Right forelimb (tissue), 1 donor: ENCODE data around the gene COL6A3.
A peak's percentile ranks its signal among the peaks of the same experiment; 100 is the strongest.
"Not testable (repeated sequence)": the region's sequence is repeated elsewhere in the genome, so short reads cannot be mapped to it uniquely, and the experiment has no call there.

ENCODE experiments used
- DNase-seq: peaks from one replicate; pipeline ENCODE4 v3.0.0-alpha.2; 2018

COL6A3 gene

GRCh38 chr2:237312021-237312755 lies 101.8 kb downstream of the COL6A3 start:
- DNase-seq, result no peak

- DNase-seq, result no peak
Measured at GRCh38 chr2:237310515-237311114, 103.3 kb downstream of the COL6A3 start.

GRCh38 chr2:237309416-237309815 lies 104.5 kb downstream of the COL6A3 start:
- no peak for DNase-seq

- DNase-seq, result no peak
Measured at GRCh38 chr2:237309011-237309410, 105.0 kb downstream of the COL6A3 start.

GRCh38 chr2:237307474-237307873 lies 106.5 kb downstream of the COL6A3 start:
- no peak for DNase-seq

GRCh38 chr2:237306787-237307170 lies 107.2 kb downstream of the COL6A3 start:
- DNase-seq, result no peak

GRCh38 chr2:237306083-237306786 lies 107.7 kb downstream of the COL6A3 start:
- DNase-seq, result no peak

- no peak for DNase-seq
Measured at GRCh38 chr2:237305579-237305978, 108.4 kb downstream of the COL6A3 start.

- no peak for DNase-seq
Measured at GRCh38 chr2:237304763-237305514, 109.0 kb downstream of the COL6A3 start.

- not testable (repeated sequence) for DNase-seq
Measured at GRCh38 chr2:237303244-237303643, 110.7 kb downstream of the COL6A3 start.

- no peak for DNase-seq
Measured at GRCh38 chr2:237301595-237301994, 112.4 kb downstream of the COL6A3 start.

- DNase-seq, result no peak
Measured at GRCh38 chr2:237300739-237301138, 113.2 kb downstream of the COL6A3 start.

- no peak for DNase-seq
Measured at GRCh38 chr2:237299906-237300305, 114.1 kb downstream of the COL6A3 start.

- no peak for DNase-seq
Measured at GRCh38 chr2:237298151-237299118, 115.5 kb downstream of the COL6A3 start.

GRCh38 chr2:237297421-237298150 lies 116.4 kb downstream of the COL6A3 start:
- DNase-seq, result no peak

GRCh38 chr2:237296756-237297155 lies 117.2 kb downstream of the COL6A3 start:
- DNase-seq, result no peak

GRCh38 chr2:237295889-237296480 lies 118.0 kb downstream of the COL6A3 start:
- DNase-seq, result no peak

GRCh38 chr2:237294460-237294859 lies 119.5 kb downstream of the COL6A3 start:
- DNase-seq, result no peak

- DNase-seq, result no peak
Measured at GRCh38 chr2:237293978-237294377, 120.0 kb downstream of the COL6A3 start.

- peak; percentile 97 for DNase-seq
Measured at GRCh38 chr2:237291138-237291792, 122.7 kb downstream of the COL6A3 start.
